Measurements from ENCODE around the gene NRCAM.

- TF ChIP-seq CTCF (conservative IDR thresholded peaks at IDR 0.05) (no peak), EZH2 (IDR thresholded peaks at IDR 0.05; ENCODE audit: low read depth) (no peak)
Observed at GRCh38 chr7:108170251-108170650, 286.0 kb downstream of the NRCAM start.

Data from PC-9 (cell line).